HepG2 (cell line): ENCODE results near the gene VKORC1. TPM values are rescaled to one million over a fixed set of nuclear protein-coding genes. Genes with fewer than 3 reads are reported as not detected.
A peak's percentile ranks its signal among the peaks of the same experiment; 100 is the strongest.

ENCODE experiments used
- EP300 ChIP-seq, 3 experiments: sonication (generic) in 1 of 3; formaldehyde crosslinking in 1 of 3; IDR thresholded peaks; 2 replicates each; pipeline versions ENCODE4 v1.5.1 to v1.6.1; 2011 to 2020; ENCODE audit warnings: low read depth in 2 of 3, low read length in 2 of 3, borderline replicate concordance in 1 of 3, improper control_type of control experiment in 1 of 3, mild to moderate bottlenecking in 1 of 3, missing genetic modification reagents in 1 of 3, moderate library complexity in 1 of 3
- FOXK1 ChIP-seq: sonication (generic); formaldehyde crosslinking; IDR thresholded peaks from 2 replicates; pipeline ENCODE4 v1.4.0; 2020; ENCODE audit warnings: low read depth, missing genetic modification reagents, borderline replicate concordance
- FUBP1 ChIP-seq: sonication (generic); formaldehyde crosslinking; IDR thresholded peaks from 2 replicates; pipeline ENCODE4 v1.5.1; 2020; ENCODE audit warnings: missing genetic modification reagents, mild to moderate bottlenecking, borderline replicate concordance
- GTF2F1 ChIP-seq: fragments of 150-350 bp; IDR thresholded peaks from 2 replicates; pipeline ENCODE4 v1.6.1; 2014; ENCODE audit warnings: low read length
- GTF3A ChIP-seq: sonication (generic); formaldehyde crosslinking; conservative IDR thresholded peaks from 2 replicates; pipeline ENCODE4 v1.4.0; 2020; ENCODE audit warnings: mild to moderate bottlenecking, missing genetic modification reagents
- HDAC2 ChIP-seq: sonication (generic); formaldehyde crosslinking; IDR thresholded peaks from 2 replicates; pipeline ENCODE4 v1.4.0; 2020; ENCODE audit warnings: missing genetic modification reagents
- HMG20B ChIP-seq: conservative IDR thresholded peaks from 2 replicates; pipeline ENCODE4 v1.6.1; 2016; ENCODE audit warnings: missing genetic modification reagents, missing compliant biosample characterization
- PLSCR1 ChIP-seq: sonication (generic); formaldehyde crosslinking; IDR thresholded peaks from 2 replicates; pipeline ENCODE4 v1.5.0; 2020; ENCODE audit warnings: missing genetic modification reagents, mild to moderate bottlenecking, borderline replicate concordance
- RNF2 ChIP-seq: fragments of 450-650 bp; conservative IDR thresholded peaks from 2 replicates; pipeline ENCODE4 v1.6.1; 2016; ENCODE audit warnings: low read depth
- RXRB ChIP-seq: IDR thresholded peaks from 2 replicates; pipeline ENCODE4 v1.6.1; 2016; ENCODE audit warnings: borderline replicate concordance, missing genetic modification reagents, missing compliant biosample characterization
- SPEN ChIP-seq: sonication (generic); formaldehyde crosslinking; IDR thresholded peaks from 2 replicates; pipeline ENCODE4 v1.5.1; 2020; ENCODE audit warnings: low read depth, mild to moderate bottlenecking, missing genetic modification reagents
- ZNF207 ChIP-seq: fragments of 450-650 bp; IDR thresholded peaks from 2 replicates; pipeline ENCODE4 v1.6.1; 2016; ENCODE audit warnings: antibody characterized with exemption, borderline replicate concordance
- ZNF263 ChIP-seq: sonication (generic); formaldehyde crosslinking; IDR thresholded peaks from 2 replicates; pipeline ENCODE4 v1.4.0; 2020; ENCODE audit warnings: missing genetic modification reagents
- ZNF282 ChIP-seq: fragments of 450-650 bp; IDR thresholded peaks from 2 replicates; pipeline ENCODE4 v1.6.1; 2018; ENCODE audit not compliant: partially characterized antibody
- ZNF329 ChIP-seq: sonication (generic); formaldehyde crosslinking; IDR thresholded peaks from 2 replicates; pipeline ENCODE4 v1.9.0; 2021; ENCODE audit warnings: low read depth, mild to moderate bottlenecking, missing genetic modification reagents
- ZNF382 ChIP-seq: sonication (generic); formaldehyde crosslinking; IDR thresholded peaks from 2 replicates; pipeline ENCODE4 v1.5.0; 2020; ENCODE audit warnings: missing genetic modification reagents, mild to moderate bottlenecking, borderline replicate concordance
- ZNF83 ChIP-seq: sonication (generic); formaldehyde crosslinking; IDR thresholded peaks from 2 replicates; pipeline ENCODE4 v1.4.0; 2020; ENCODE audit warnings: missing genetic modification reagents, mild to moderate bottlenecking, borderline replicate concordance
- polyA plus RNA-seq, 8 experiments: library from polyadenylated mRNA; depleted of rRNA in 3 of 8; stranded (reverse) in 7 of 8; unstranded in 1 of 8; fragments of >200 nt; fragmentation: Illumina TruSeq in 4 of 8; extraction: Trizol in 4 of 8; gene quantifications; 2 replicates each; pipeline versions ENCODE4 v1.2.1 to v1.2.3, GENCODE V29; 2011 to 2016; ENCODE audit warnings: low read depth in 4 of 8, missing spikeins in 1 of 8, mixed read lengths in 1 of 8; ENCODE audit not compliant: insufficient read depth in 1 of 8
- total RNA-seq, 5 experiments: library from RNA; depleted of rRNA; stranded (reverse); fragments of >200 nt; fragmentation: Illumina TruSeq; extraction: Trizol; gene quantifications; 2 replicates each; pipeline ENCODE4 v1.2.3, GENCODE V29; 2016; ENCODE audit warnings: low read depth in 1 of 5
- TF ChIP-seq, protein P1 (sequence below): sonication (generic); formaldehyde crosslinking; IDR thresholded peaks from 2 replicates; pipeline ENCODE4 v1.8.0; 2022; ENCODE audit warnings: mild to moderate bottlenecking, missing genetic modification reagents, borderline replicate concordance
- TF ChIP-seq, protein P2 (sequence below): sonication (generic); formaldehyde crosslinking; IDR thresholded peaks from 2 replicates; pipeline ENCODE4 v1.4.0; 2020; ENCODE audit warnings: mild to moderate bottlenecking, missing genetic modification reagents
- TF ChIP-seq, protein P3 (sequence below): sonication (generic); formaldehyde crosslinking; IDR thresholded peaks from 2 replicates; pipeline ENCODE4 v1.4.0; 2020; ENCODE audit warnings: missing genetic modification reagents

Gene VKORC1
- total and polyA plus RNA-seq, 2 of the 13 experiments (the other 11 are each of a cell fraction or from before 2014, with no cell fraction given), result 141 to 615 TPM

DNA sequence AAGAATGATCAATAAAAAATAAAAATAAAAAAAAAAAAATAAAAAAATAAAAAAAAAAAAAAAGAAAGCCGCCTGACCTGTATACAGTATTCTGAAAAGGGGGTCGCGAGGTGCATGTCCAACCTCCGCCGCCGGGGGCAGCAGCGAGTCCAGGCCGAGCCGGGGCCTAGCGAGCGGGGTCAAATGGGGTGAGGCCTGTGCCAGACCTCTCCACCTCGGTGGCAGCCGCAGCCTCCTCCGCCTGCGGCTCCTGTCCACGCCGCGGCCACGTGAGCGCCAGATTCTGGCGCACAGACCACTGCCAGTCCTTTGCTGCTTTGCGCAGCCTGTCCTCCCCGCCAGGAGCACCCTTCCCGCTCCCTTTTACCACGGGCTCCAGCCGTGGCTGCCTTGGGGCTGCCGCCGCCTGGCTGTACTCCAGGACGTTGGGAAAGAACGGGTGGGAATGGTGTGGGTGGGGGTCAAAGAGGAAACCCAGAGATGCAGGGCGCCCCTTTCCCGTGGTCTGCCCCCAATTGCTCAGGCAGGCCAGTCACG, 11.1 kb upstream of the VKORC1 start (continued):
- TF ChIP-seq ZNF83 (CRISPR knock-in tag) (peak; percentile 94; the same call in 1 of the 2 replicates), PLSCR1 (CRISPR knock-in tag) (peak; percentile 80; the same call in 1 of the 2 replicates), ZNF263 (CRISPR knock-in tag) (peak; percentile 99), ZNF329 (CRISPR knock-in tag) (peak; percentile 93), SPEN (CRISPR knock-in tag) (peak; percentile 96), RNF2 (peak; percentile 92), FUBP1 (peak; percentile 73; the same call in 1 of the 2 replicates), HDAC2 (CRISPR knock-in tag) (peak; percentile 95), ZNF382 (no peak), ZNF282 (no peak), HMG20B (CRISPR knock-in tag) (peak; percentile 71; the same call in 1 of the 2 replicates), ZNF207 (no peak), GTF3A (CRISPR knock-in tag) (0 out of 2 replicates have a peak, but pooled peaks have one; percentile 36), RXRB (peak; percentile 100), GTF2F1 (no peak), EP300 (IDR thresholded peaks at IDR 0.05; ENCODE audit: low read depth in 2 of 2, low read length in 2 of 2) (peak; percentile 55 to 90; a peak in 3 of 4 replicates), EP300 (CRISPR knock-in tag; IDR thresholded peaks at IDR 0.05; ENCODE audit: borderline replicate concordance) (peak; percentile 97), FOXK1 (CRISPR knock-in tag) (peak; percentile 94)
- TF ChIP-seq, protein P1, sequence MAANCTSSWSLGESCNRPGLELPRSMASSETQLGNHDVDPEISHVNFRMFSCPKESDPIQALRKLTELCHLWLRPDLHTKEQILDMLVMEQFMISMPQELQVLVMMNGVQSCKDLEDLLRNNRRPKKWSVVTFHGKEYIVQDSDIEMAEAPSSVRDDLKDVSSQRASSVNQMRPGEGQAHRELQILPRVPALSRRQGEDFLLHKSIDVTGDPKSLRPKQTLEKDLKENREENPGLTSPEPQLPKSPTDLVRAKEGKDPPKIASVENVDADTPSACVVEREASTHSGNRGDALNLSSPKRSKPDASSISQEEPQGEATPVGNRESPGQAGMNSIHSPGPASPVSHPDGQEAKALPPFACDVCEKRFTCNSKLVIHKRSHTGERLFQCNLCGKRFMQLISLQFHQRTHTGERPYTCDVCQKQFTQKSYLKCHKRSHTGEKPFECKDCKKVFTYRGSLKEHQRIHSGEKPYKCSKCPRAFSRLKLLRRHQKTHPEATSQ (CRISPR knock-in tag), result peak; percentile 95
- TF ChIP-seq, protein P2, sequence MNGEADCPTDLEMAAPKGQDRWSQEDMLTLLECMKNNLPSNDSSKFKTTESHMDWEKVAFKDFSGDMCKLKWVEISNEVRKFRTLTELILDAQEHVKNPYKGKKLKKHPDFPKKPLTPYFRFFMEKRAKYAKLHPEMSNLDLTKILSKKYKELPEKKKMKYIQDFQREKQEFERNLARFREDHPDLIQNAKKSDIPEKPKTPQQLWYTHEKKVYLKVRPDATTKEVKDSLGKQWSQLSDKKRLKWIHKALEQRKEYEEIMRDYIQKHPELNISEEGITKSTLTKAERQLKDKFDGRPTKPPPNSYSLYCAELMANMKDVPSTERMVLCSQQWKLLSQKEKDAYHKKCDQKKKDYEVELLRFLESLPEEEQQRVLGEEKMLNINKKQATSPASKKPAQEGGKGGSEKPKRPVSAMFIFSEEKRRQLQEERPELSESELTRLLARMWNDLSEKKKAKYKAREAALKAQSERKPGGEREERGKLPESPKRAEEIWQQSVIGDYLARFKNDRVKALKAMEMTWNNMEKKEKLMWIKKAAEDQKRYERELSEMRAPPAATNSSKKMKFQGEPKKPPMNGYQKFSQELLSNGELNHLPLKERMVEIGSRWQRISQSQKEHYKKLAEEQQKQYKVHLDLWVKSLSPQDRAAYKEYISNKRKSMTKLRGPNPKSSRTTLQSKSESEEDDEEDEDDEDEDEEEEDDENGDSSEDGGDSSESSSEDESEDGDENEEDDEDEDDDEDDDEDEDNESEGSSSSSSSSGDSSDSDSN (CRISPR knock-in tag), result peak; percentile 94
- TF ChIP-seq, protein P3, sequence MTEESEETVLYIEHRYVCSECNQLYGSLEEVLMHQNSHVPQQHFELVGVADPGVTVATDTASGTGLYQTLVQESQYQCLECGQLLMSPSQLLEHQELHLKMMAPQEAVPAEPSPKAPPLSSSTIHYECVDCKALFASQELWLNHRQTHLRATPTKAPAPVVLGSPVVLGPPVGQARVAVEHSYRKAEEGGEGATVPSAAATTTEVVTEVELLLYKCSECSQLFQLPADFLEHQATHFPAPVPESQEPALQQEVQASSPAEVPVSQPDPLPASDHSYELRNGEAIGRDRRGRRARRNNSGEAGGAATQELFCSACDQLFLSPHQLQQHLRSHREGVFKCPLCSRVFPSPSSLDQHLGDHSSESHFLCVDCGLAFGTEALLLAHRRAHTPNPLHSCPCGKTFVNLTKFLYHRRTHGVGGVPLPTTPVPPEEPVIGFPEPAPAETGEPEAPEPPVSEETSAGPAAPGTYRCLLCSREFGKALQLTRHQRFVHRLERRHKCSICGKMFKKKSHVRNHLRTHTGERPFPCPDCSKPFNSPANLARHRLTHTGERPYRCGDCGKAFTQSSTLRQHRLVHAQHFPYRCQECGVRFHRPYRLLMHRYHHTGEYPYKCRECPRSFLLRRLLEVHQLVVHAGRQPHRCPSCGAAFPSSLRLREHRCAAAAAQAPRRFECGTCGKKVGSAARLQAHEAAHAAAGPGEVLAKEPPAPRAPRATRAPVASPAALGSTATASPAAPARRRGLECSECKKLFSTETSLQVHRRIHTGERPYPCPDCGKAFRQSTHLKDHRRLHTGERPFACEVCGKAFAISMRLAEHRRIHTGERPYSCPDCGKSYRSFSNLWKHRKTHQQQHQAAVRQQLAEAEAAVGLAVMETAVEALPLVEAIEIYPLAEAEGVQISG, result peak; percentile 95
